Keratinocyte (primary cell): ENCODE measurements around the gene NCBP1.

Experiments used
- EZH2 ChIP-seq: IDR thresholded peaks from one replicate; pipeline ENCODE4 v1.6.1; 2012; ENCODE audit warnings: inconsistent platforms, mild to moderate bottlenecking, low read length, moderate library complexity
- TF ChIP-seq, protein P1 (sequence below), 3 experiments: IDR thresholded peaks in 1 of 3; conservative IDR thresholded peaks in 1 of 3; optimal IDR thresholded peaks in 1 of 3; 2 replicates in 2 of 3; 3 replicates in 1 of 3; pipeline versions ENCODE3 to v1.5.1; 2011; ENCODE audit warnings: low read length in 3 of 3, mild to moderate bottlenecking in 3 of 3, moderate library complexity in 2 of 3, control low read depth in 1 of 3, inconsistent platforms in 1 of 3; ENCODE audit not compliant: insufficient read depth in 2 of 3; ENCODE audit errors: extremely low read depth in 1 of 3

DNA sequence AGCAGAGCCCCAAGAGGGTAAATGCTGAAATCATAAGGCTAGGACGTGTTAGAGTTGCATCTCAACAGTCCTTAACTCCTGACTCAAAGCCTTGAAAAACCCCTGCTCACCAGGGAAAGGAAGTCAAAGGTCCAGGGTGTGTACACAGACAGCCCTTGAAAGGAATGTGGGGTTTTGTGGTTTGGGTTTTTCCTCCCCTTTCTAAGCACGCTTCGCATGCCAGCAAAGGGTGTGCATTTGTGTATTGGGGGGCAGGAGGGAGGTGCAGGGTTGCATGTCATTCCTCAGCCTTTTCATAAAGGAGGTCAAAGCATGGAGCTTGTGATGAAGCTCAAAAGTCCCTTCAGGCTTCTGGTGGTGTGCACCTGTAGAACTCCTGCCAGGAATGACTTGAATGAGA lies 80.8 kb downstream of the NCBP1 start:
- TF ChIP-seq EZH2 = no peak
- TF ChIP-seq, protein P1, sequence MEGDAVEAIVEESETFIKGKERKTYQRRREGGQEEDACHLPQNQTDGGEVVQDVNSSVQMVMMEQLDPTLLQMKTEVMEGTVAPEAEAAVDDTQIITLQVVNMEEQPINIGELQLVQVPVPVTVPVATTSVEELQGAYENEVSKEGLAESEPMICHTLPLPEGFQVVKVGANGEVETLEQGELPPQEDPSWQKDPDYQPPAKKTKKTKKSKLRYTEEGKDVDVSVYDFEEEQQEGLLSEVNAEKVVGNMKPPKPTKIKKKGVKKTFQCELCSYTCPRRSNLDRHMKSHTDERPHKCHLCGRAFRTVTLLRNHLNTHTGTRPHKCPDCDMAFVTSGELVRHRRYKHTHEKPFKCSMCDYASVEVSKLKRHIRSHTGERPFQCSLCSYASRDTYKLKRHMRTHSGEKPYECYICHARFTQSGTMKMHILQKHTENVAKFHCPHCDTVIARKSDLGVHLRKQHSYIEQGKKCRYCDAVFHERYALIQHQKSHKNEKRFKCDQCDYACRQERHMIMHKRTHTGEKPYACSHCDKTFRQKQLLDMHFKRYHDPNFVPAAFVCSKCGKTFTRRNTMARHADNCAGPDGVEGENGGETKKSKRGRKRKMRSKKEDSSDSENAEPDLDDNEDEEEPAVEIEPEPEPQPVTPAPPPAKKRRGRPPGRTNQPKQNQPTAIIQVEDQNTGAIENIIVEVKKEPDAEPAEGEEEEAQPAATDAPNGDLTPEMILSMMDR (optimal IDR thresholded peaks at IDR 0.05 in 1 of 3, IDR thresholded peaks at IDR 0.05 in 1 of 3, conservative IDR thresholded peaks at IDR 0.05 in 1 of 3; ENCODE audit: extremely low read depth in 1 of 3, insufficient read depth in 2 of 3, low read length in 3 of 3) = no peak
